ACC112 (cell line): ENCODE data around the gene IL20.

Experiments
- H2AFZ ChIP-seq: fragments of 200-600 bp; sonication (generic); one replicate; pipeline ENCODE4 v1.6.0; 2017; ENCODE audit warnings: antibody characterized with exemption, low read length; ENCODE audit not compliant: unreplicated experiment
- H3K27ac ChIP-seq: fragments of 200-600 bp; sonication (generic); 2 replicates; pipeline ENCODE4 v1.5.1; 2014; ENCODE audit warnings: low read depth, mild to moderate bottlenecking, antibody characterized with exemption, low read length, moderate library complexity
- H3K27me3 ChIP-seq: fragments of 200-600 bp; sonication (generic); 2 replicates; pipeline ENCODE4 v1.6.1; 2014; ENCODE audit warnings: mild to moderate bottlenecking, antibody characterized with exemption, low read length, moderate library complexity, mixed read lengths; ENCODE audit not compliant: insufficient read depth
- H3K36me3 ChIP-seq: fragments of 200-600 bp; sonication (generic); 2 replicates; pipeline ENCODE4 v1.6.1; 2016; ENCODE audit warnings: mild to moderate bottlenecking, antibody characterized with exemption, low read length, moderate library complexity, mixed read lengths; ENCODE audit not compliant: insufficient read depth
- H3K4me1 ChIP-seq: fragments of 200-600 bp; sonication (generic); one replicate; pipeline ENCODE4 v1.6.1; 2016; ENCODE audit warnings: low read length, mixed read lengths; ENCODE audit not compliant: insufficient read depth, unreplicated experiment, control insufficient read depth
- H3K4me3 ChIP-seq: fragments of 200-600 bp; sonication (generic); 2 replicates; pipeline ENCODE4 v1.5.1; 2014; ENCODE audit warnings: mild to moderate bottlenecking, low read depth, low read length
- H3K79me2 ChIP-seq: fragments of 200-600 bp; sonication (generic); one replicate; pipeline ENCODE4 v1.6.0; 2016; ENCODE audit warnings: low read length; ENCODE audit not compliant: control insufficient read depth, unreplicated experiment, insufficient read depth

The IL20 gene

GRCh38 chr1:206911064-206911663 lies 45.7 kb downstream of the IL20 start:
- Histone ChIP-seq H3K27me3 (peaks cover 51% of the 10 kb centered on the region), H3K4me3 (no peak overlapping the region), H3K4me1 (no peaks in the 10 kb centered on the region), H3K27ac (no peak overlapping the region), H3K36me3 (no peaks in the 10 kb centered on the region), H3K79me2 (no peaks in the 10 kb centered on the region), H2AFZ (no peak overlapping the region)

- Histone ChIP-seq H3K4me1 (no peaks in the 10 kb centered on the region), H2AFZ (no peak overlapping the region), H3K79me2 (no peaks in the 10 kb centered on the region), H3K4me3 (no peak overlapping the region), H3K27ac (no peak overlapping the region), H3K27me3 (peaks cover 59% of the 10 kb centered on the region), H3K36me3 (no peaks in the 10 kb centered on the region)
These were observed 47.1 kb downstream of the IL20 start for GRCh38 chr1:206912445-206913095.

- Histone ChIP-seq H3K4me1 (no peaks in the 10 kb centered on the region), H3K4me3 (no peak overlapping the region), H2AFZ (no peak overlapping the region), H3K79me2 (no peaks in the 10 kb centered on the region), H3K27me3 (peaks cover 58% of the 10 kb centered on the region), H3K36me3 (no peaks in the 10 kb centered on the region), H3K27ac (no peak overlapping the region)
These were observed 48.5 kb downstream of the IL20 start for GRCh38 chr1:206913766-206914537.

GRCh38 chr1:206915030-206915735 lies 49.8 kb downstream of the IL20 start:
- Histone ChIP-seq H2AFZ (no peak overlapping the region), H3K27me3 (peaks cover 46% of the 10 kb centered on the region), H3K79me2 (no peaks in the 10 kb centered on the region), H3K27ac (no peak overlapping the region), H3K36me3 (no peaks in the 10 kb centered on the region), H3K4me1 (no peaks in the 10 kb centered on the region), H3K4me3 (no peak overlapping the region)

GRCh38 chr1:206916000-206916709 lies 50.7 kb downstream of the IL20 start:
- H3K27ac ChIP-seq: no peak overlapping the region
- H3K36me3 ChIP-seq: no peaks in the 10 kb centered on the region
- H3K4me1 ChIP-seq: no peaks in the 10 kb centered on the region
- peaks cover 51% of the 10 kb centered on the region for H3K27me3 ChIP-seq
- no peak overlapping the region for H3K4me3 ChIP-seq
- no peaks in the 10 kb centered on the region for H3K79me2 ChIP-seq
- H2AFZ ChIP-seq: no peak overlapping the region

- H3K27me3 ChIP-seq: peaks cover 52% of the 10 kb centered on the region
- no peaks in the 10 kb centered on the region for H3K79me2 ChIP-seq
These were observed 52.7 kb downstream of the IL20 start for GRCh38 chr1:206918076-206918475.

More at GRCh38 chr1:206918076-206918475, 52.7 kb downstream of the IL20 start:
- no peak overlapping the region for H3K4me3 ChIP-seq
- no peaks in the 10 kb centered on the region for H3K36me3 ChIP-seq
- no peak overlapping the region for H2AFZ ChIP-seq
- no peak overlapping the region for H3K27ac ChIP-seq
- H3K4me1 ChIP-seq: no peaks in the 10 kb centered on the region
